ENCODE measurements around the gene RTCA.
"Not testable (repeated sequence)": the region's sequence is repeated elsewhere in the genome, so short reads cannot be mapped to it uniquely, and the experiment has no call there.

Gene RTCA

DNA sequence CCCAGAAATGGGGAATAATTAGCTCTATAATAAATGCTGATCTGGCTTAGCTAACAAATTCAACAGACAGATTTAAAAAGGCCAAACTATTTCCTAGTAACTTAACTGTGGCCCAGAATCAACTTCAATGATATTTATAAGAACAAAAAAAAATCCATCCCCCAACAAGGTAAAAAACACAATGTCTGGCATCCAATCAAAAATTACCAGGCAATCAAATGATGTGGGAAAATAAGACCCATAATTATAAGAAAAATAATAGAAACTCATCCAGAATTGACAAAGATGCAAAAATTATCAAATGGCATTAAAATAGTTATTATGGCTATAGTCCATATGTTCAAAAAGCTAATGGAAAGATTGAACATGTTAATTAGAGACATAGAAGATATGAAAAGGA, 43.8 kb downstream of the RTCA start:
- DNase-seq = no peak

DNA sequence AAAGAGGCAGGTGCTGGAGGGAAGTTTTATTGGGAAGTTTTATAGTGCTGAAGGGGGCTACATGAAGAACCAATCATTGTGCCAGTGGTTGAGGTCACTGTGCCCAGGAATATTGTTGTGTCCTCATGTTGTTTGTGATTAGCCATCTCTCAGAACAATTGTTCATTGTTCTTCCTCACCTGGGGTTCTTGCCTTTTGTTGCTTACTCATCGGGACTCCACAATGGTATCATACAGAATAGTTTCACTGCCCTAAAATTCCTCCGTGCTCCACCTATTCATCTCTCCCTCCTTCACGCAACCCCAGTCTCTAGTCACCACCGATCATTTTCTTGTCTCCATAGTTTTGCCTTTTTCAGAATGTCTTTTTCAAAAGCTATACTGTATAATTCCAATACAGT, 47.4 kb downstream of the RTCA start:
- DNase-seq = no peak

DNA sequence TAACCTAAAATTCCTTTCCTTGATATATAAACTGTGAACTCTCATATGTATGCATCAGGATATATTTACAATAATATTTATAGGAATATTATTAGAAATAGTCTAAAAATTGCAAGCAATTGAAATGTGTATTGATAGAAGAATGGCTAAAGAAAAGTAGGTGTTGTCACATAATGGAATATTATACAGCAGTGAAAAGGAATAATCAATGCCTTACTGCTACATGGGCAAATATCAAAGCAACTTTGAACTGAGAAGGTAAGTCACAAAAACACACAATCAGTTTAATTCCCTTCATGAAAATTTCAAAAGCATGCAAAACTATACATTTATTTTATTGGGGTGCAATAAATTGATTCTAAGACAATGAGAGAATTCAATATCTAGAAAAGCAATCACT, 50.6 kb downstream of the RTCA start:
- DNase-seq = no peak

DNA sequence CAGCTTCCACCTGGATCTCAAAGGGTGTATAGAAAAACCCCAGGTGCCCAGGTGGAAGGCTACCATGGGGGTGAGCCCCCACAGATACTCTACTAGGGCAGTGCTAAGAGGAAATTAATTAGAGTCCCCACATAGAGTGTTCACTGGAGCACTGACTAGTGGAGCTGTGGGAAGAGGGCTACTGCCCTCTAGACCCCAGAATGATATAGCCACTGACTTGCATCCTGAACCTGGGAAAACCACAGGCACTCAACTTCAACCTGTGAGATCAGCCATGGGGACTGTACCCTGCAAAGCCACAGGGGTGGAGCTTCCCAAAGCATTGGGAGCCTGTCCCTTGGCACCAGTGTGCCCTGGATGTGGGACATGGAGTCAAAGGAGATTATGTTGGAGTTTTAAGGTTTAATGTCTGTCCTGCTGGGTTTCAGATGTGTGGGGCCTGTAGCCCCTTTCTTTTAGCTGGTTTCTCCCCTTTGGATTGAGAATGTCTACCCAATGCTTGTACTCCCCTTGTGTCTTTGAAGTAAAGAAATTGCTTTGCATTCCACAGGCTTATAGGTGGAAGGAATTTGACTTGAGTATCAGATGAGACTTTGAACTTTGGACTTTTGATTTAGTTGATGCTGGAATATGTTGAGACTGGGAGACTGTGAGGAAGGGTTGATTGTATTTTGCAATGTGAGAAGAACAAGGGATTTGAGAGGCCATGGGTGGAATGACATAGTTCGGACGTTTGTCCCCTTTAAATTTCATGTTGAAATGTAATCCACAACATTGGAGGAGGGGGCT, 54.5 kb downstream of the RTCA start:
- DNase-seq = no peak

DNA sequence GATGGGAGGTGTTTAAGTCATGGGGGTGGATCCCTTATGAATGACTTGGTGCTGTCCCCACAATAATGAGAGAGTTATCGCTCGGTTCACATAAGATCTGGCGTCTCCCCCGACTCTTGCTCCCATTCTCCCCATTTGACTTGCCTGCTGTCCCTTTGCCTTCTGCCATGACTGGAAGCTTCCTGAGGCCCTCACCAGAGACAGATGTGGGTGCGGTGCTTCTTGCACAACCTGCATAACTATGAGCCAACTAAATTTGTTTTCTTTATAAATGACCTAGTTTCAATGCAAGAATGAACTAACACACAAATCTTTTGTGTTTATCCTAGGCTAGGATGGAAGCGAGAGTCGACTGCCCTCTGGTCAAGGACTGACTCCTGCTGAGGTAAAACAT, 55.1 kb downstream of the RTCA start:
- DNase-seq = no peak

DNA sequence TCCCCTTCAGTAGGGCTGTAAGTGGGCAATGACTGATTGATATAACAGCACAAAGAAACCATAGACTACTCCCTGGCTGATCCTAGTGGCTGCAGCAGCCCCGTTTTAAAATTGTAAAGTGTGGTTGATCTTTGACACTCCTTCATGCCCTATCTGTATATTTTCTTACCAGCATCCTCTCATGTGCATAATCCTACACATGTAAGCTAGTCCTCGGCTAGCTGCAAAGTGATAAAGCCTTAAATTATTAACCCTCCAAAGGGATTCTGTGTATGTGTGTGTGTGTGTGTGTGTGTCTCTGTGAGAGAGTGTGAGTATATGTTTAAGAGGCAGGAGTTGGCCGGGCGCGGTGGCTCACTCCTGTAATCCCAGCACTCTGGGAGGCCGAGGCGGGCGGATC, 55.5 kb downstream of the RTCA start:
- no peak for DNase-seq

DNA sequence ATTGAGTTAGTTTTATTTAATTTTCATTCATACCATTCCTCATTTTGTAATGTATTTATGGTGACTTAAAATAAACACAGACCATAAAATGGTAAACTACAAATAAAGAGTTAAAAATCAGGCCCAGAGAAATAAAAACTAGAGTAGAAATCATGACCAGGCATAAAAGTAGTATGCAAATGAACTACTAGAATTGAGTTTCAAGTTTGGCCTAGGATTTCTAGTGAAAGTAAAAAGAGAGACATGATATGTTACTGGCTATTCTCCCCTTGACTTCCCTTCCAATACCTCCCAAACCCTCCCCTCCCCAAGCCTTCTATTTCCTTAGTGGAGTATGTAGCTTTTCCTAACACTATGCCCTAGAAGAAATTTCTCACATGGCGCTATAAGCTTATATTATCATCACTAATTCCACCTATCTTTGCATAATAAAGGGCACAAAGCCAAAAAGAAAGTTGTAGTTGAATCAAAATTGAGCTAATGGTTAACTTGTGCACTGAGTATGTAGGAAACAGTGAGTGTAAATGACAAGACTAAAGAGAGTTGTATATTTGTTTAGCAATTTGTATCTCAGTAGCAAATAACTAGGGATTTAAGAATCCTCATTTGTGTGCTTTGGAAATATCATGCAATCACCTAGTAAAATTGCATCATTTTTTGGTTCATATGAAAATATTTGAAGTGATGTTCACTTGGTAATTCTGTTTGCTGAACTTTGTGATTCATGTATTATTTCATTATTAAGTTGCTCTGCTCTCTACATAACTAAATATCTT, 56.6 kb downstream of the RTCA start:
- DNase-seq = no peak

DNA sequence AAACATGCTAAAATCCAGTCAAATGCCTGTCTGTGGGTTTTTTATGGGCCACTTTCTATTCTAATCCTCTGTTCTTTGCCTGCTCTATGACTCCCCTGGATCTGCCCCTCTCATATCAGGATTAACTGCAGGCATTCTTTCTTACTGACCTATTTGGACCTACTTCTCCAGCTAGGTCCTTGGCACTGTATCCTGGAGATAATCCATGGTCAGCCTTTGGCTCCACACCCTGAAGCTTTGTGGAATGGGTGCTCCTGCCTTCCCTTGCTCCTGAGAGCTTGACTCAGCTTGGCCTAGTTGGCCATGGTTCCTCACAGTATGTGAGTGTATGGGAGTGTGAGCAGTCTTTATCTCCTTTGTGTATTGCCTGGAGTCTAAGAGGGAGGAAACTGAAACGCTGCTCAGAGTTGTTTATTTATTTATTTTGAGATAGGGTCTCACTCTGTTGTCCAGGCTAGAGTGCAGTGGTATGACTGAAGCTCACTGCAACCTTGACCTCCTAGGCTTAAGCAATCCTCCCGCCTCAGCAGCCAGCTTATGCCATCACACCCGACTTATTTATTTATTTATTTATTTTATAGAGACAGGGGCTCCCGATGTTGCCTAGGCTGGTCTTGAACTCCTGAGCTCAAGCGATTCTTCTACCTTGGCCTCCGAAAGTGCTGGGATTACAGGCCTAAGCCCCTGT, 57.5 kb downstream of the RTCA start:
- no peak for DNase-seq

DNA sequence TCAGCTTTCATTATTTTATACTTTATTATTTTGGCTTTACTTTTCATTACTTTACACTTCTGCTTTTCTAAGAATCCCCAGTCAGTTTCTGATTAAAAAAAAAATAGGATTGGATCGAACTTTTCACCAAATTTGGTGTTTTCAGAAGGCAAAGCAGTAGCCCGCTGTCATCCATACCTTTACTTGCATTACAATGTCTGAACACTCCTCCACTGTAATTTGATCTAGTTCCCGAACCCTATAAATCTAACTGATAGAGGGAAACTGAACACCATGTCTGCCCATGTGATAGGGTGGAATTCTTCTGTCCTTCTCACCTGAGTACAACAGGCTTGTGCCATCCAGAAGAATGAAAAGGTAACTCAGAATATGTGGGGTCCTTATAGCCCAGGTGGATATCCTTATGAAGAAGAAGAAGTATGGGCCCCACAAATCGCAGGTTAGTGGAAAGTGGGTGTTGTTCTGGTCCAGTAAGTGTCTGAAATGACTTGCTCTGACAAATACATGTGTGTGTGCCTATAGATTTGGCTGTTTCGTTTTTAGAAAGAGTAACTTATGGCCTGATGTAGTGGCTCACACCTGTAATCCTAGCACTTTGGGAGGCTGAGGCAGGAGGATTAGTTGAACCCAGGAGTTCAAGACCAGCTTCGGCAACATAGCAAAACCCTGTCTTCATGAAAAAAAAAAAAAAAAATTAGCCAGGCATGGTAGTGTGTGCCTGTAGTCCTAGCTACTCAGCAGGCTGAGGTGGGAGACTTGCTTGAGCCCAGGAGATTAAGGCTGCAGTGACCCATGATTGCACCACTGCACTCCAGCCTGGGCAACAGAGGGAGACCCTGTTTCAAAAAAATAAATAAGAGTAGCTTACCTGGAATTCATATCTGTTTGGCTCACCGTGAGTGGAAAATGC, 59.7 kb downstream of the RTCA start:
- no peak for DNase-seq

DNA sequence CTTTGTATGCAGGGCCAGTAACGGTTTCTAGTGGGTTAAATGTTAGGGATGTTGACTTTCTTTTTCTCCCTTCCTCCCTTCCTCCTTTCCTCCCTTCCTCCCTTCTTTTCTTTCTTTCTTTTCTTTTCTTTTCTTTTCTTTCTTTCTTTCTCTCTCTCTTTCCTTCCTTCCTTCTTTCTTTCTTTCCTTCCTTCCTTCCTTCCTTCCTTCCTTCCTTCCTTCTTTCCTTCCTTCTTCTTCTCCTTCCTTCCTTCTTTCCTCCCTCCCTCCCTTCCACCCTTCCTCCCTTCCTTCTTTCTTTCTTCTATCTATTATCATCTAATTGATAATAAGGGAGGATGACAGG, 60.3 kb downstream of the RTCA start:
- not testable (repeated sequence) for DNase-seq

DNA sequence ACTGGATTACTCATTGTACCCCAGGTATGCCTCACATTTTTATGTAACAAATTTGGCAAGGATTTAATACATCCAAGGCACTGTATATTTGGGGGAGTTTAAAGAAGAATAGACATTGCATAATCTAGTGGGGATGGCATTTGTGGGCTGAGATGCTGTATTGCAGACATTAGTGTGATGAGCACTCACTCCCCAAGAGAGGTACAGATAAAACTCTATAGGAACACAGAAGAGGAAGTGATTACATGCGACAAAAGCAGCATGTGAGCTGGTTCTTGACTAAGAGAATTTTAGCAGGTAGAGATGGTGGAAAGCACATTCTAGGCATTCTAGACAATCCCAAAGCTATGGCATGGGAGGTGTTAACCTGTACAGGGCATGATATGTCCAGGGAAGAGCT, 62.1 kb downstream of the RTCA start:
- DNase-seq = no peak

DNA sequence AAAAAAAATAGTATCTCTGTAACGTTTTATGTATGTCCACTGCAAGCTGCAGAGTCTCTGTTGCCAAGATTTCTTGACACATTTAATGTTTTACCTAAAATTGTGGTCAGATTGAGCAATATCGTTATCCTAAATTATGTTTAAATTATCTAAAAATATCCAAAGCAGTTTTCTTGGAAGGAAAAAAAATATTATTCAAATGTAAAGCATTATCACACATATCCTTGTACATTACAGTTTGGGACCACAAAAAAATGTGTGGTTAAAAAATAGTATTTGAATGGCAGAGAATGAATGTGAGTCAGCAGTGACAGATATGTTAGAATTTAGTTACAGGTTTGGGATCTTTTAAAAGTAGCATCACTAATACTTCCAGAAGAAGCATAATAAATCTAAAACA, 65.1 kb downstream of the RTCA start:
- not testable (repeated sequence) for DNase-seq

DNA sequence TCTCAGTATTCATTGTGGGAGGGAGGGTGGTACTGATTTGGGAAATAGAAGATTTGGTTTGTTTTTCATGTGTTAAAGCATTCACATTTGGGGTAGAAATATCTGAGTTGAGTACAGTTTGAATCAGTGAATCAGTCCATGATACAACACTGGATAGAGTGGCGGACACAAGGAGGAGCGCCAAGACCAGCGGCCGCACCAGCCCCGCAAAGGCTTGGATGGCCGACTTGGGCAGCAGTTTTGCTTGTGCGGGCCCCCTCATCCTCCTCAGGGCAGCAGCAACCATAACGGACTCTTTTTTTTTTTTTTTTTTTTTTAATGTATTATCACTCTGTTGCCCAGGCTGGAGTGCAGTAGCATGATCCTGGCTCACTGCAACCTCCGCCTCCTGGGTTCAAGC, 66.3 kb downstream of the RTCA start:
- DNase-seq = no peak

DNA sequence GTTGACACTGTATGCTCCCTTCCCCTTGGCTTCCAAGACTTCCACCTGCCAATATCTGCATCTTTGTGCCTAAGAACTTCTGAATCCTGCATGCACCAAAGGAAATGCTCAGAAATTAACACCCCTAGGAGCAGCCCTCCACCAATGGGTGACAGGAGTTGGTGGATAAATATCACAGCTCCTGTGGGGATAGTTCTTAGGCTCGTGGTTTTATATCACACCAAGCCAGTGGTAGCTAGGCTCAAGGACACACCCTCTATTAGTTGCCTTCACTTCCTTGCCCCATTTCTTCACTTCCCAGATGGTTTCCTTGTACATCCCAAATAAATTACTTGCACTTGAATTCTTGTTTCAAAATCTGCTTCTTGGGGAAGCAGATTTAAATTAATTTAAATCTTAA, 69.4 kb downstream of the RTCA start:
- DNase-seq = no peak

DNA sequence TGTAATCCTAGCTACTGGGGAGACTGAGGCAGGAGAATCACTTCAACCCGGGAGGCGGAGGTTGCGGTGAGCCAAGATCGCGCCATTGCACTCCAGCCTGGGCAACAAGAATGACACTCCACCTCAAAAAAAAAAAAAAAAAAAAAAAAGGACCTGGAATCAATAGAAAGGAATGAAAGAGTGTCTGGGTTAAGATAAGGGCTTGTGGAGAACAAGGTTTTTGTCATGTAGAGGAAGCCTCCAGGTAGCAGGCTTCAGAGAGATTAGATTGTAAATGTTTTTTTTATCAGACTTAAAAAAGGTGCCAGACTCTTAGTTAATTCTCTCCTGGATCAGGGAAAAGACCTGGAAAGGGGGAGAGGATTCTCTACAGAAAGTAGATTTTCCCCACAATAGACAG, 71.9 kb downstream of the RTCA start:
- DNase-seq = not testable (repeated sequence)

DNA sequence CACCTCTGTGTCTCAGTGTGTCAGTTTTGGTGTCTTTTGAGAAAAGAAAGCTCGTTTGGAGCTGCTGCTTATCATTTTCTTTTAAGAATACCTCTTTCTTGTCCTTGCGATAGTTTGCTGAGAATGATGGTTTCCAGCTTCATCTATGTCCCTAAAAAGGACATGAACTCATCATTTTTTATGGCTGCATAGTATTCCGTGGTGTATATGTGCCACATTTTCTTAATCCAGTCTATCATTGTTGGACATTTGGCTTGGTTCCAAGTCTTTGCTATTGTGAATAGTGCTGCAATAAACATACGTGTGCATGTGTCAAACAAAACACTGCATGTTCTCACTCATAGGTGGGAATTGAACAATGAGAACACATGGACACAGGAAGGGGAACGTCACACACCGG, 73.7 kb downstream of the RTCA start:
- not testable (repeated sequence) for DNase-seq

DNA sequence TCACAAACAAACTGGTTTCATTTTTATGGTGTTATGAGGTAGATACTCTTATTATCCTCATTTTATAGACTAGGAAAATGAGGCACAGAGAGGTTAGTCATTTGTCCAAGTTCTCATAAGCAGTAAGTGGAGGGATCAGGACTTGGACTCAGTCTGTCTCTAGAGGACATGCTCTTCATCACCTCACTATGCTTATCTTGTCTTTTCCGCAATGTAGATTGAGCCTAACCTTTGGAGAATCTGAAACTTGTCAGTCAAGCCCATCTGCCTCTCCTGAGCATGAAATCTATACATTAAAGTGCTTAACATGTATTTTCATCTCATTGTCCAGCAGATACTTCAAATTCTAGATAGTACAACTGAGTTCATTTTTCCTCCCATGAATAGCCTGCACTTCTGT, 74.5 kb downstream of the RTCA start:
- DNase-seq = no peak

DNA sequence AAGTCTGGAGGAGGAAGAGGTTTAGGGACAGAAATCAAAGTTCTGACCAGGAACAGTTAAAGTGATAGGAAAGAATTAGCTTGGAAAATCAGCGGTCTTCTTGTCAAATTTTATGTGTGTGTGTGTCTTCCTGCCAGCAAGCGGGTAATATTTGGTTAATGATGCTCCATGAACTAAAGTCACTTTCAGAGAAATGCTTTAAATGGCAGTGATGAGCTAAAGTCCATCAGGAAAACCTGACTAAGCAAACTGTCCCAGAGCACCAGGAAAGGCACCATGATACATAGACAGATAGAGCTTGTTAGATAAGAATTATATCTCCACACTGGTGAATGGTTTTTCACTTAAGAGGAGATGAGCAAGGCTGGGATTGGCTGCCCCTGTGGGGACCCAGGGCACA, 76.3 kb downstream of the RTCA start:
- no peak for DNase-seq
